CD4-positive, alpha-beta T cell treated with Interleukin-1 beta for 1 hour (primary cell): ENCODE measurements around the gene DUS1L.

Experiments
- DNase-seq, 2 donors: peaks; one replicate each; pipeline ENCODE4 v3.0.0-alpha.2; 2020 to 2022

The DUS1L gene

DNA sequence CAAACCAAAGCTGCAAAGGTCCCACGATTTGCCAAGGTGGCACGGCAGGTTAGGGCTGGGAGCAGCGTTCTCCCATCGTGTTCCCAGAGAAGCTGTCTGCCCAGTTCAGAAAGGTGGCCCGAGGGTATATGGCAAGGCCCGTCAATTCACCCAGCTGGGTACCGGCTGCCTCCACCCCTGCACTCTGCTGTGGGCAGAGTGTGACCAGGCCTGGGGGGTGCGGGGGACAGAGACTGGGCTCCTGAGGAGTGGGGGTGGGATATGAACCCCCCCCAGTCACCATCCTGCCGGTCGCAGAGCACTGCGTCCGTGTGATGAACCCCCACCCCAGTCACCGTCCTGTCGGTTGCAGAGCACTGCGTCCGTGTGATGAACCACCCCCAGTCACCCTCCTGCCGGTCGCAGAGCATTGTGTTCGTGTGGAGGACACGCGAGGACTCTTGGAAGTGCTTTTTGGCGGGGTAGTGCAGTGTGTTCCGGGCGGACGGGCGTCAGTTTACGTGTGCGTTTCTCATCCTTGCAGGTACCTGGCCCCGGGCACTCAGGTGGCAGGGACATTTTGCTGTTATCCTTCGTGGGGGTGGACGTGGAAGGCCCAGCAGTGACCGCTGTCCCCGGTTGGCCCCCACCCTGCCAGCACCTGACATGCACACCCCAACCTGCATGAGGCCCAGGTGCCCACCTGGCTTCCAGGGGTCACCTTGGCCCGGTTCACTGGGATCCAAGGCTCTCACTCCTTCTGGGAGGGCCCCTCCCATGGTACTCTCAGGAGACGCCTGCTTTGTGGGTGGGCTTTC, 35.1 kb upstream of the DUS1L start:
- DNase-seq = no peak

DNA sequence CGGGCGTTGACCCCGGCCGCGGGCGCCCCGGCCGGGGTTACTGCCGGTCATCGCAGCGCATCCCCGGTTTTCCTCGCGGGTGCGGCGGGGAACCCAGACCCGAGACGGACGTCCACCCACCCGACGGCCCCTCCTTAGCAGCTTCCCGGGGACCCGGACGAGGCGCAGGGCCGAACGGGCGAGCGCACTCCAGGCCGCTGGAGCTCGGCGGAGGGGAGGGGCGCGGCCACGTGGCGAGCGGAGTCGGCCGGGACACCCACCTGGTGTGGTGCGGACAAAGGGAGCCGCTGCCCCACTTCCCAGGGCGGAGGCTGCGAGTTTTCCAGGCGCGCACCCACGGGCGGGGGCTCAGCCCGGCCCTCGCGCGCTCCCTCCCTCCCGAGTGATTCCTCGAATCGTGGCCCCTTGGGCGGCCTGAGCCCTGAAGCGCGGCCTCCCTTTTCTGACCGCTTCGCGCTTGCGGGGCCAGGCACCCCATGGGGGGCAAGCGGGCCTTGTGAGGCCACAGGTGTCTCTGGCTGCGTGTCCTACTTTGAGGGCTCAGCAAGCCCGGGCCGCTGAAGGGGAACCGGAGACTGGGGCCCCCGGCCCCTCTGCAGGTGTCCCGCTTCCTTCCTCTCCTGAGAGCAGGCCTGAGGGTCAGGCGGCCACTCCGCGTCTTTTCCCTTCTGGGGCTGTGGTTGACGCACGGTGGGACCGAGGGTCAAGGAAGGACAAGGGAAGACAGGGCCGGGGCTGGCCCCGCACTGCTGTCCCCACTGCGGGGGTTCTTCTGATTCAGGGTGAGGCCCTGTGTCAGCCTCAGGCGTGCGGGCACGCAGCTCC, 33.5 kb upstream of the DUS1L start:
- no peak for DNase-seq

DNA sequence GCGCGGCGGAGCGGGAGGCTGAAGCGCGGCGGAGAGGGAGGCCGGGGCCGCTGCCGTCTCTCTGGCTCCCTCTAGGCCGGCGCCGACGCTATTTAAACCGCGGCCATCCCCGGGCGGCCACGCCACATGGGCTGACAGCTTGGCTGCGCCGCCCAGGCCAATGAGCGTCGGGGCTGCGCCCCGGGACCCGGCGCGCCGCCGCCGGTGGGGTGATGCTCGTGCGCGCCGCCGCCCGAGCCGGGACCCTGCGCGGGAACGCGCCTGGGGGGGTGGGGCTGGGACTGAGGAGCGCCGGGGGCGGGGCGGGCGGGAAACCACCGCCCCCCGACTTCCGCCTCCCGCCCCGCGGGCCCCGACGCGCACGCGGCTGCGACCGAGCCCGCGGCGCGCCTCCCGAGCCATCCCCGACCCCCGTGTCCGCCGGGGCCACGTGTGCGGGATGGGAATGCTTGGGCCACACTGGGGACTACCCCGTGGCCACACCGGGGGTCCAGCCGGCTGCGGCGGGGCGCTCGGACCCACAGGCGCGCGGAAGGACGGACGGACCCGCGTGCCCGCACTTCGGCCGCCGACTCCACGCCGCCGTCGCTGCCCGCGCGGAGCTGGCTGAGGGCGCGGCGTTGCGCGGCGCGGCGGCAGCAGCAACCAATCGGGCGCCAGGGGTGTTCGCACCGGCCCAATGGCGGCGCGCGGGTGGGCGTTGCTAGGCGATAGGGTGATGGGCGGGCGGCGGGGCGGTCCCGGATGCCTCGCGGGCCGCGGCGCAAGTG, 32.8 kb upstream of the DUS1L start, which contains the start of gene FASN:
FASN (minus strand) TSS at position 68 of the 770 bp plus-strand sequence. CDS start 1,791 bp downstream, outside the sequence.
- peak; percentile 95 to 96 for DNase-seq

DNA sequence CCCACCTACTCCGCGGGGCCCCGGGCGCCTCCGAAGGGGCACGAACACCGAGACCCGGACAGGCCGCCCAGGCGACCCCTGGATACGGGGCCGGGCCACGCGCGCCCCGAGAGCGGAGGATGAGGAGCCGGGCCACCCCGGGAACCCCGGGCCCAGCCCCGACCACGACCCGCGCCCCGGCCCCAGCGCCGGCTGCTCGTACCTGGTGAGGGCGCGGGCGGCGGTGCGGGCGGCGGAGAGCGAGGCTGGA, 32.2 kb upstream of the DUS1L start:
- DNase-seq = no peak

DNA sequence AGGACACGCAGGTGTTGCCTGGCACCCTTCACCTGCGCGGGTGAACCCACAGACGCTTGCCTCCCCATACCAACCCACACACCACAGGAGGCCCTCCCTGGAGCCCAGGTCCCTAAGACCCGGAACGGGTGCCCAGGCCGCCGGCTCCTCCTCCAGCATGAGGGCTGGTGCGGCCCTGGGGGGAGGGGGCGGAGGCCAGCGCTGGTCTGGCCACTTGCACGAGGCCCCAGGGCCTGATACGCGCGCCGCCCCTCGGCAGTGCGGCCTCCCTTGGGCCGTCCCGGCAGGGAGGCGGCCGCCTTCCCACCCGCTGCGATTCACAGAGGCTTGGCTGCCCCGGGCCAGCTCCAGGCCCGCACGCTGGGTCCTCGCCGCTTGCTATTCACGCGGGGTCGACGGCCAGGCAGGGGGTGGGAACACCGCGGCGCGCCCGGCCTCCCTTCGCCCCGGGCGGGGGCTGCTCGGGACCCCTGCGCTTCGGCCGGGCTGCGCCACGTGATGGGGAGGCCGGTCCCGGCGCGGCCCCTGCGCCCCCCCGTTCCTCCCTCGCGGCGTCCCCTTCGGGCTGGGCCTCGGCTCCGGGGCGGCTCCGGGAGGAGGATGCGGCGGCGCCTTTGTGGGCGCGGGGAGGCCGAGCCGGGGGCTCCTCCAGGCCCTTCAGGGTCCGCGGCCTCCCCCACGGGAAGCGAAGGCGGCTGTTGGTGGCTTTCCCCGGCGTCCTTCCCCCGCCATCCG, 31.7 kb upstream of the DUS1L start:
- peak in 1 of 2 donors; percentile 14 for DNase-seq

DNA sequence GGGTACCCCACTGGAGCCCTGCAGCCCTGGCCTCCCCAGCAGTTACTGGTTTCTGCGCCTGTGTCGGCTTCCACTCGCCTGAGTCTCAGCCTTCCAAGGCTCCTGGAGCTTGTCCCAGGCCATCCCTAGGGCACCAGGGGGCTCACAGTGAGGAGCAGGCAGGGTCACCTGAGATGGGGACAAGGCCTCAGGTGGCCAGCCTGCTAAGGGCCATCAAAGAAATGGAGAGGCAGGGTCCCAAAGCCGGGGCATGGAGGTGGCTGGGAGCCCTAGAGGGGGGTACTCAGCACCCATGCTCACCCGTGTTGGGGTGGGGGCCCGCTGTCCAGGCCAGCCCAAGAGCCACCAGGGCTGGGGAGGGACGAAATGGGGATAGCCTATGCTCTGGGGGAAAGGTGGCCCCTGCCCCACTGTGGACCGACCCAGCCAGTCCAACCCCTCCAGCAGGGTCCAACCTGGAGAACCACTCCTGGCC, 31.1 kb upstream of the DUS1L start:
- DNase-seq = no peak

DNA sequence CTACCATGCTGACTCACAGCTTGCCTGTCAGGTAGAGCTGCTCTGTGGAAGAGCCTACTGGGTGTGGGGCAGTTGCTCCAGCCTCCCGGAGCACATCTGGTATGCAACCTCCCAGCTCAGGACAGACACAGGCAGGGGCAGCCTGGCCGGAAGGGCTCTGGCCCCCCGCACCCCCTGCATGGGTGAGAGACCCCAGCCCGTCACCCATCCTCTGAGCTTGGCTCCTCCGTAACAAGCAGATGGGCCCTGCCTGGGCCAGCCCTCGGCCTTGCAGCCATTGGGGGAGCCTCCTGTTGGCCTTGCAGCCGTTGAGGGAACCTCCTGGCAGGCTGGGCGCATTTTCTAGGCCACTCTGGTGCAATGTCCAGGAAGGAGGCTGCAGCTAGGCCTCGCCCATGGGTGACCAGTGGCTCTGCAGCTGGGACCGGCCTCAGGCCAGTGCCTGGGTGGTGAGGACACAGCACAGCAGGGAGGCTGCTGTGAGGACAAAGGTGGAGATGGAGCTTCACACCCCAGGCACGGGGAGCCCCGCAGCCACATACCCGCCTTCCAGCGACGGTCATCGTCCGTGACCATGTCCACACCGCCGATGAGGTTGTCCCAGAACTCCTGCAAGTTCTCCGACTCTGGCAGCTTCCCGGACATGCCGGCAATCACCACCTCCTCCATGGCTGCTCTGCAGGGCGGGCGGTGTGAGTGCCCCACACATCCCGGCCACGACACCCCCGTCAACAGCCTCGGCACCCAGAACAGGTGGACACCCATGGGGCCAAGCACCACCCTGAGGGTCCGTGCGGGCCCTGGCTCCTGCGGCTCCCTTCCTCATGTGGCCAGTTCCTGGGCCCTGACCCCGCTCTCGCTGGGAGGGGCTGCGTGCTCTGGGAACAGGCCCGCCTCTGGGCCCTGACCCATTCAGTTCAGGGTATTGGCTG, 30.4 kb upstream of the DUS1L start:
- no peak for DNase-seq

DNA sequence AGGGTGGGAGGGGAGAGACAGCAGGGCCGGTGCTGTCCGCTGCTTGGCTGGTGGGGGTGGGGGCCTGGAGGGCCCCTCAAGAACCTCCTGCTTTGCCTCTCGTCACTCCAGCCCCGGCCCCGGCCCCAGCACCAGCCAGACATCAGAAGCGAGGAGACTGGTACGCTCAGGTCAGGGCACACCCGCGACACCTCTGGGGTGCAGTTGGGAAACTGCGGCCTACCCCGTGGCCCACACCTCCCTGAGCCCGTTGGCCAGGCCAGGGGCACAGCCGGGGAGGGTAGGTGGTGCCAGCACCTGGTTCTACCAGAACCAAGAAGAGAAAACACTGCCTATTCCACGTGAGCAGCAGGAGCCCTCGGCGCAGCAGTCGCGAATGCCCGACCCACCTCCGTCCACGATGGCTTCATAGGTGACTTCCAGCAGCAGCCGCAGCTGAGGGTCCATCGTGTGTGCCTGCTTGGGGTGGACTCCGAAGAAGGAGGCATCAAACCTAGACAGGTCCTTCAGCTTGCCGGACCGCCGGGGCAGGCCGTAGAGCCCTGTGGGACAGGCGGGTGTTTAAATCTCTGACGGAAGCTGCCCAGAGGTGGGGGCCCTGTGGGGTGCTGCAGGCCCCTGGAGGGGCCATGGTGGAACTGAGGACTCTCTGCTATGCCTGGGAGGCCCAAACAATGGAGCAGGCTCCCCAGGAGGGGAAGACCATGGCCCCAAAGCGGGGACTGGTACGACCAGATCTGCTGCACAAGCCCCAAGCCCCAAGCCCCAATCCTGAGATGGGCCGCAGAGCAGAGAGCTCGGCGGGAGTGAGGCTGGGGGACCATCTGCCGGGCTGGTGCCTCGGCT, 29.6 kb upstream of the DUS1L start:
- no peak for DNase-seq

DNA sequence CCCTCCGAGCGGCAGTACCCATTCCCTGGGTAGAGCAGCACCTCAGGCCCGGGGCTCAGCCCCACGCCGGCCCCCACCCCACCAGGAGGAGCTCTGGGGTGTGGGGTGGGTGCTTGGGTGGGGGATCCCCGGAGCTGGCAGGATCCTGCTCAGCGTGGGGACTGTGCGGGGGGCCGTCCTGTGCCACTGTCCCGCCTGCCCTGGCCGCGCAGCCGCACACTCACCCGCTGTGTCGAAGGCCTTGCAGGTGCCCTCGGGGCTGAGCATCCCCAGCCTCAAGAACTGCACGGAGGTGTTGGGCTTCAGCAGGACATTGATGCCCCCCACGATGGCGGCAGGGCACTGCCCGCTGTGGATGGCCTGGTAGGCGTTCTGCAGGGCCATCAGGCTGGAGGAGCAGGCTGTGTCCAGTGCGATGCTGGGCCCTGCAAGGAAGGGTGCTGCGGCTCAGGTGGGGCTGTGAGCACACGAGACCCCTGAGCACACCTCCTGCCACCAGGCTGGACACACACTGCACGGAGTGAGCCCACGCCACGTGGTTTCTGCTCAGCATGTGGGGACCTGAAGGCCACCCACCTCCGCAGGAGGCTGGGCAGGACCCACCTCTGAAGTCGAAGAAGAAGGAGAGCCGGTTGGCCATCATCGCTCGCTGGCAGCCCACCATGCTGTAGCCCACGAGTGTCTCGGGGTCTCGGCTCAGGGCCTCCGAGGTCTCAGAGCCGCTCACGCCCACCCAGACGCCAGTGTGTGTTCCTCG, 27.6 kb upstream of the DUS1L start:
- DNase-seq = no peak

DNA sequence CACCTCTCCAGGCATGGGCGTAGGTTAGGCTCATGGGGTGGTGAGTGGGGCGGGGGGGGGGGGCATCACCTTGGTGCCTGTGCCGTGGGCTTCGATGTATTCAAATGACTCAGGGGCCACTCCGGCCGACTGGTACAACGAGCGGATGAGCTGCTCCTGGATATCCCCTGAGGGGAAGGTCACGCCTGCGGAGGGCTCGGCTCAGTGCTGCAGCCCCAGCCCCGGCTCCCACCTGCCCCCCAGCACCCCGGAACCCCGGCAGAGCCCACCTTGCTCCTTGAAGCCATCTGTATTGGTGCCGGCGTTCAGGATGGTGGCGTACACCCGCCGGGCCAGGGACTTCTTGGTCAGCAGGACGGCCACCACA, 27.0 kb upstream of the DUS1L start:
- DNase-seq = no peak

DNA sequence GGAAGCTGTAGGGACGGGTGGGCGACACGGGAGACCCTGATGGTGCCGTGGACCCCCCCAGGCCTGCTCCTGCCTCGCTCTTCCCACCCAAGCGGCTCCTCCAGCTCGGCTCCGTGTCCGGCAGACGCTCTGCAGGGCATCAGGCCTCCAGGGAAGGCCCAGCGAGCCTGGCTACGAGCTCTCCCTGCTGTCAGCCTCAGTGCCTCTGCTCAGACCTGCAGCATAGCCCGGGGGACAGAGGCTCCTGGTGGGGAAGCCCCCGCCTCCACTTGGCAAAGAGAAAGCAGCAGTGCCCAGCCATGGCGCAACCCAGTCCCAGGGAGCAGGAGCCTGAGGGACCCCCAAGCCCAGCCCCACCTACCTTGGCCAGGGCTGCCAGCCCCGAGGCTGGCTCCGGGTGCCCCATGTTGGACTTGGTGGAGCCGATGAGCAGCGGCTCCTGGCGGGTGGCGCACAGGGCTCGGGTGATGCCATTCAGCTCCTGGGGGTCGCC, 26.5 kb upstream of the DUS1L start:
- no peak for DNase-seq

DNA sequence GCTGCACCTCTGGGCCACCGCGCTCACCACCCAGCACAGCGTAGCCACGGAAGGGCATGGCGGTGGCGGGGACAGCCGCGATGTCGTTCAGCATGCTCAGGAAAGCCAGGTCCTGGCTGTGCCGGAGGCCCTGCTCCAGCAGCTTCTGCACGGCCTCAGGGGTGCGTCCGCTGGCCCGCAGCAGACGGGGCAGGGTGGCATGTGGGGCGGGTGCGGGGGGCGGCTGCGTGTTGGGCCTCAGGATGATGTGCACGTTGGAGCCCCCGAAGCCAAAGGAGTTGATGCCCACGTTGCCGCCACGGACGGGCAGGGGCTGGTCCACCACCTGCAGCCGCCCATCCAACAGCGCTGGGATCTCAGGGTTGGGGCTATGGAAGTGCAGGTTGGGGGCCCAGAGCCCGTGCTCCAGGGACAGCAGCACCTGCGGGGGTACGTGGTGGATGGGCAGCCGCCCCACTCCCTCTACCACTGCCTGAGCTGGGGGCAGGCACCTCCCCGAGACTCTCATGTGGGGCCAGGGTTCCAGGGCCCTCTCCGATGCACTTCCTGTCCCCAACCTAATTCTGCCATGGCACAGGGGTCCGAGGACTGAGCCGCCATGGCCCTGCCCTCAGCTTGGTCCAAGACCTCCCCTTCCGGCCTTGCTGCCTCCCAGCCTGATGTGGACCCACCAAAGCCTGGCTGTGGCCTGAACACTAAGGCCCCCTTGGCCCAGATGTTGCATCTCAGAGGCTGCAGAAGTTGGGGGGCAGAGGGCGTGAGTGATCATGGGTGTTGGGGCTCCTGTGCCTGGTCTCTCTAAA, 25.9 kb upstream of the DUS1L start:
- no peak for DNase-seq

DNA sequence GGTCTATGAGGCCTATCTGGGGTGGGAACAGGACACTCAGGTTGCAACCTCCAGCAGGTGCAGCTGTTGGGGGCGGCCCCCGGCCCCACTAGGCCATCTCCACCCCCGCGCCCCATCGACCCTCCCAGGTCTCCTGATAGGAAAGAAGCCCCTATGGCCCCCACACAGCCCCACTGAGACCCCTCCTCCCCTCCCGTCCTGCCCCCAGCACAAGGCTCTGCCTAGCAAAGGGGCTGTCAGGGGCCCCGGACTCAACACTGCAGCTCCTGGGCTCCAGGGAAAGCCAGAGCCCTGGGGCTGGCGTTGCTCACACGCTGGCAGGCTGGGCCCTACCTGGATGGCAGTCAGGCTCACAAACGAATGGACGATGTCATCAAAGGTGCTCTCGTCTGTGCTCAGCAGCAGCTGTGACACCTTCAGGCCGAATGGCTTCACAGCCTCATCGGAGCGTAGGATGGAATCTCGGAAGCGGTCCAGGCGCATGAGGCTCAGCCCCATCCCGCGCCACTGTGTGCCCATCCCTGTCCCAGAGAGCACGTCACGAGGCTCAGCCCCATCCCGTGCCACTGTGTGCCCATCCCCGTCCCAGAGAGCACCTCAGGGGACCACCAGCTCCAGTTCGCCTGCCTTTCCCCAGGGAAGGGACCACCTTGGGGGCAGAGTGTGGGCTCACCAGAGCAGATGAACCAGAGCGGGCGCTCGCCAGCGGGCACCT, 25.1 kb upstream of the DUS1L start:
- no peak for DNase-seq

DNA sequence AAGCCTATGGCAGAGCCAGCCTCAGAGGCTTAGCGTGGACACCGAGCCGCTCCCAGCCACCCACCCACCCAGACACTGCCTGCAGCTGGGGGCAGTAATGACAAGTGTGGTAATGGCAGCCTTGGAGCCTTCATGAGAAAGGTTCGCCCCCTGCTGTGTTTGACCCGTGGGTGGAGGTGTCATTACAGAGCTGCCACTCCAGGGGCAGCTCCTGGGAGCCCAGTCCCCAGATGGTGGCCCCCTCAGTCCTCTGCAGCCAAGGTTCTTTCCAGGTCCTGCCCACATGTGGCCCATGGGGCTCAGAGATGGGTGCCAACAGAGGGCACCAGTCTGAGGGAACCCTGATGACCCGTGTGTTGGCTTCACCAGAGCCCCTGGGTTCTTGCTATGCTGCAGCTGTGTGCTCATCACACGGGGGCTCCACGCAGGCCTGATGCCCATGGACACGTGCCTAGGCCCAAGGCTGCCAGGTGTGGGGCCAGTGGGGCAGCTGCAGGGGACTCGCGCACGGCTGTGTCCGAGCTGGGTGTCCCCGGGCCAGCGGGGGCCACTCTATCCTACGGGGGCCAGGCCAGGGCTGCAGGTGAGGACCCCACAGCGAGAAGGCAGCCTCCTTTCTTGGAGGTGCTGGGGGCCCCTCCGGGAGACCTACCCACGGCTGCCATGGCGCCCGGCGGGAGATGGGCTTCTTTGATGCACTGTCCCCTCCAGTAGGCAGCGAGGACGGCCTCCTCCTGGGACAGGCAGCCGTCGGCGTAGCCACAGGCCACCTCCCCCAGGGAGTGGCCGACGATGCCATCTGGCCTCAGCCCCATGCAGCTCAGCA, 24.3 kb upstream of the DUS1L start:
- DNase-seq = no peak

DNA sequence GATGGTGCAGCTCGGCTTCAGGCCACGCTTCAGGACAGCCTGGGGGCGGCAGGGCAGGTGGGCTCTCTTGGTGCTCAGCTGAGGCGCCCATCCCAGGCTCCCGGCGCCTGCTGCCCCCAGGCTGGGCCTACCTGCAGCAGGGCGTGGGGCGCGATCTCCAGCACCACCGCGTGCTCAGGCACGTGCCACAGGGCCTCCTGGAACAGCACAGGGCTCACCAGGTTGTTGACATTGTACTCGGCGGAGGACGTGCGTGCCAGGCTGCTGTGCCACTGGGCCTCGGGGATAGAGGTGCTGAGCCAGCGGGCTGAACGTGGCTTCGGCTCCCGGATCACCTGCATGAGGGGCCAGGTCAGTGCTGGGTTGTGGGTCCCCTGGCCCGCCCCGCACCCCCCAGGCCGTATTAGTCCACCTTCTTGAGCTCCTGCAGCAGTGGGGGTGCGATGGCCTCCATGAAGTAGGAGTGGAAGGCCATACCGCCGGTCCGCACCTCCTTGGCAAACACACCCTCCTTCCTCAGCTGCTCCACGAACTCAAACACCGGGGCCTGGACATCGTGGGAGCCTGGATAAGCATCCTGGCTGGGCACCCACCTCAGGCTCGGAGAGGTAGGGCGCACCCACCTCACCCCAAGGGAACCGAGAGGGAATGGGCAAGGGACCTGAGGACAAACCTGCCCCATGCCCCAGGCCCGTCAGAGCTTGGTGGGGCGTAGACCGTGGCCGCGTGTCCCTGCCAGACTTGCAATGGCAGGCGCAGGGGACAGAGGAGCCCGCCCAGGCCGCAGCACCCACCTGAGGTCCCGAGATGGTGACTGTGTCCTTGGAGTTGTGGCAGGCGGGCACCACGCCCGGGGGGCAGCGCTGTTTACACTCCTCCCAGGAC, 23.5 kb upstream of the DUS1L start:
- no peak for DNase-seq
